Duodenal mucosa (tissue), 2 donors: ENCODE data around the gene MAPT.
A peak's percentile ranks its signal among the peaks of the same experiment; 100 is the strongest.

Experiments used
- H3K27ac ChIP-seq: one replicate; pipeline ENCODE4 v1.7.0; 2013; ENCODE audit warnings: low read depth, low read length
- H3K27me3 ChIP-seq, 2 donors: one replicate each; pipeline ENCODE4 v1.7.0; 2013; ENCODE audit warnings: low read length in 2 of 2, control low read depth in 1 of 2; ENCODE audit not compliant: insufficient read depth in 2 of 2, control insufficient read depth in 1 of 2
- H3K36me3 ChIP-seq, 2 donors: one replicate each; pipeline ENCODE4 v1.7.0; 2013; ENCODE audit warnings: low read length in 2 of 2, control low read depth in 1 of 2; ENCODE audit not compliant: insufficient read depth in 2 of 2, control insufficient read depth in 1 of 2
- H3K4me1 ChIP-seq, 2 donors: one replicate each; pipeline ENCODE4 v1.7.0; 2013; ENCODE audit warnings: low read length in 2 of 2, control low read depth in 1 of 2; ENCODE audit not compliant: insufficient read depth in 2 of 2, control insufficient read depth in 1 of 2
- H3K4me3 ChIP-seq, 2 donors: one replicate each; pipeline ENCODE4 v1.7.0; 2013; ENCODE audit warnings: low read length in 2 of 2, low read depth in 1 of 2
- H3K9ac ChIP-seq, 2 donors: one replicate each; pipeline ENCODE4 v1.7.0; 2013; ENCODE audit warnings: low read length in 2 of 2, low read depth in 1 of 2
- H3K9me3 ChIP-seq, 2 donors: one replicate each; pipeline ENCODE4 v1.7.0; 2013; ENCODE audit warnings: low read length in 2 of 2, control low read depth in 1 of 2; ENCODE audit not compliant: control insufficient read depth in 1 of 2

MAPT gene

DNA sequence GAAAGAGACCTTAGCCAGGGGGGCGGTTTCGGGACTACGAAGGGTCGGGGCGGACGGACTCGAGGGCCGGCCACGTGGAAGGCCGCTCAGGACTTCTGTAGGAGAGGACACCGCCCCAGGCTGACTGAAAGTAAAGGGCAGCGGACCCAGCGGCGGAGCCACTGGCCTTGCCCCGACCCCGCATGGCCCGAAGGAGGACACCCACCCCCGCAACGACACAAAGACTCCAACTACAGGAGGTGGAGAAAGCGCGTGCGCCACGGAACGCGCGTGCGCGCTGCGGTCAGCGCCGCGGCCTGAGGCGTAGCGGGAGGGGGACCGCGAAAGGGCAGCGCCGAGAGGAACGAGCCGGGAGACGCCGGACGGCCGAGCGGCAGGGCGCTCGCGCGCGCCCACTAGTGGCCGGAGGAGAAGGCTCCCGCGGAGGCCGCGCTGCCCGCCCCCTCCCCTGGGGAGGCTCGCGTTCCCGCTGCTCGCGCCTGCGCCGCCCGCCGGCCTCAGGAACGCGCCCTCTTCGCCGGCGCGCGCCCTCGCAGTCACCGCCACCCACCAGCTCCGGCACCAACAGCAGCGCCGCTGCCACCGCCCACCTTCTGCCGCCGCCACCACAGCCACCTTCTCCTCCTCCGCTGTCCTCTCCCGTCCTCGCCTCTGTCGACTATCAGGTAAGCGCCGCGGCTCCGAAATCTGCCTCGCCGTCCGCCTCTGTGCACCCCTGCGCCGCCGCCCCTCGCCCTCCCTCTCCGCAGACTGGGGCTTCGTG, at the start of gene MAPT:
Gene MAPT, plus strand, starts transcription at position 533 of the 763 bp plus-strand sequence. CDS start 67,784 bp downstream, outside the sequence.
- Histone ChIP-seq H3K27ac (no peak within 1 kb of the TSS), H3K9me3 (no peaks in the 10 kb centered on the region), H3K27me3 (peaks cover 37 to 47% of the 10 kb centered on the region in 2 donors), H3K4me3 (peak within 1 kb of the TSS; percentile 72 to 79), H3K36me3 (no peaks in the 10 kb centered on the region), H3K9ac (peak within 1 kb of the TSS; percentile 59 to 64), H3K4me1 (peaks cover 0 to 17% of the 10 kb centered on the region in 2 donors)

DNA sequence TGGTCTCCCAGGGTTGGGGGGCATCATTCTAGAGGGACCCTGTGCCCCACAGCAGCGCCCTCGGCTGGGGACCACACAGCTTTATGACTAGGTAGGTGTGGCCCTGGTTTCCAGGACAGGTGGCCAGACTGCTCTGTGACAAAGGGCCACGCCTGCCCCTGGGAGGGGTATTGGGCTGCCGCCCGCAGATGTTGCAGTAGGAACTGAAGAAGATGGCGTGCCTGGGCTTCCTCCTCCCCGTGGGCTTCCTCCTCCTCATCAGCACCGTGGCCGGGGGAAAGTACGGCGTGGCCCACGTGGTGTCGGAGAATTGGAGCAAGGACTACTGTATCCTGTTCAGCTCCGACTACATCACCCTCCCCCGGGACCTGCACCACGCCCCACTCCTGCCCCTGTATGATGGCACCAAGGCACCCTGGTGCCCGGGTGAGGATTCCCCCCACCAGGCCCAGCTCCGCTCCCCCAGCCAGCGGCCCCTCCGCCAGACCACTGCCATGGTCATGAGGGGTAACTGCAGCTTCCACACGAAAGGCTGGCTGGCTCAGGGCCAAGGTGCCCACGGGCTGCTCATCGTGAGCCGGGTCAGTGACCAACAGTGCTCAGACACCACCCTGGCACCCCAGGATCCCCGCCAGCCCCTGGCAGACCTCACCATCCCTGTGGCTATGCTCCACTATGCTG, 49.5 kb upstream of the MAPT start, which contains the start of gene SPPL2C:
Gene SPPL2C, plus strand, starts transcription at position 187 of the 681 bp plus-strand sequence. Its CDS starts 26 bp downstream, at position 213.
- Histone ChIP-seq H3K9me3 (no peaks in the 10 kb centered on the region), H3K9ac (no peak within 1 kb of the TSS), H3K36me3 (no peaks in the 10 kb centered on the region), H3K27ac (no peak within 1 kb of the TSS), H3K27me3 (no peaks in the 10 kb centered on the region), H3K4me3 (no peak within 1 kb of the TSS), H3K4me1 (no peaks in the 10 kb centered on the region)

DNA sequence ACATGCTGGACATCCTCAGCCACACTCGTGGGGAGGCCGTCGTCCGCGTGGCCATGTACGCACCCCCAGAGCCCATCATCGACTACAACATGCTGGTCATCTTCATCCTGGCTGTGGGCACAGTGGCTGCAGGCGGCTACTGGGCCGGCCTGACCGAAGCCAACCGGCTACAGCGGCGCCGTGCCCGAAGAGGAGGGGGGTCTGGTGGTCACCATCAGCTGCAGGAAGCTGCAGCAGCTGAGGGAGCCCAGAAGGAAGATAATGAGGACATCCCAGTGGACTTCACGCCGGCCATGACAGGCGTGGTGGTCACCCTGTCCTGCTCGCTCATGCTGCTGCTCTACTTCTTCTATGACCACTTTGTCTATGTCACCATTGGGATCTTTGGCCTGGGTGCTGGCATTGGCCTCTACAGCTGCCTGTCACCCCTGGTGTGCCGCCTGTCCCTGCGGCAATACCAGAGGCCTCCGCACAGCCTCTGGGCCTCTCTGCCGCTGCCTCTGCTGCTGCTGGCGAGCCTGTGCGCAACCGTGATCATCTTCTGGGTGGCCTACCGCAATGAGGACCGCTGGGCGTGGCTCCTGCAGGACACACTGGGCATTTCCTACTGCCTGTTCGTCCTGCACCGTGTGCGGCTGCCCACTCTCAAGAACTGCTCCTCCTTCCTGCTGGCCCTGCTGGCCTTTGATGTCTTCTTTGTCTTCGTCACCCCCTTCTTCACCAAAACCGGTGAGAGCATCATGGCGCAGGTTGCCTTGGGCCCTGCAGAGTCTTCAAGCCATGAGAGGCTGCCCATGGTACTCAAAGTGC, 48.8 kb upstream of the MAPT start:
- H3K27ac ChIP-seq: no peak overlapping the region
- no peak overlapping the region for H3K9ac ChIP-seq
- no peaks in the 10 kb centered on the region for H3K27me3 ChIP-seq
- no peaks in the 10 kb centered on the region for H3K4me1 ChIP-seq
- H3K4me3 ChIP-seq: no peak overlapping the region
- no peaks in the 10 kb centered on the region for H3K9me3 ChIP-seq
- H3K36me3 ChIP-seq: no peaks in the 10 kb centered on the region

DNA sequence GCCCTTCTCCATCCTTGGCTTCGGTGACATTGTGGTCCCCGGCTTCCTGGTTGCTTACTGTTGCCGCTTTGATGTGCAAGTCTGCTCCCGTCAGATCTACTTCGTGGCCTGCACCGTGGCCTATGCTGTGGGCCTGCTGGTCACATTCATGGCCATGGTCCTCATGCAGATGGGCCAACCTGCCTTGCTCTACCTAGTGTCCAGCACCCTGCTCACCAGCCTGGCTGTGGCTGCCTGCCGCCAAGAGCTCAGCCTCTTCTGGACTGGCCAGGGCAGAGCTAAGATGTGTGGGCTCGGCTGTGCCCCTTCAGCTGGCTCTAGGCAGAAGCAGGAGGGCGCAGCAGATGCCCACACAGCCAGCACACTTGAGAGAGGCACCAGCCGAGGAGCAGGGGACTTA, 48.1 kb upstream of the MAPT start:
- no peaks in the 10 kb centered on the region for H3K4me1 ChIP-seq
- no peaks in the 10 kb centered on the region for H3K36me3 ChIP-seq
- no peaks in the 10 kb centered on the region for H3K9me3 ChIP-seq
- H3K27me3 ChIP-seq: no peaks in the 10 kb centered on the region
- no peak overlapping the region for H3K4me3 ChIP-seq
- H3K27ac ChIP-seq: no peak overlapping the region
- H3K9ac ChIP-seq: no peak overlapping the region

DNA sequence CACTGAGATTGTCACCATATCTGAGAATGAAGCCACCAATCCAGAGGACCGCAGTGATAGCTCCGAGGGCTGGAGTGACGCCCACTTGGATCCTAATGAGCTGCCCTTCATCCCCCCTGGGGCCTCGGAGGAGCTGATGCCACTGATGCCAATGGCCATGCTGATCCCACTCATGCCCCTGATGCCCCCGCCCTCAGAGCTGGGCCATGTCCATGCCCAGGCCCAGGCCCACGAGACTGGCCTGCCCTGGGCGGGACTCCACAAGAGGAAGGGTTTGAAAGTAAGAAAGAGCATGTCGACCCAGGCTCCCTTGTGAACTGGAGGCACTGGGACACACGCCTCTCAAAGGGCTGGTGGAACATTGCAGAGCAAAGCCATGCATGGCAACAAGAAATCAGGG, 47.7 kb upstream of the MAPT start:
- Histone ChIP-seq H3K27me3 (peaks cover 0 to 1% of the 10 kb centered on the region in 2 donors), H3K36me3 (no peaks in the 10 kb centered on the region), H3K27ac (no peak overlapping the region), H3K4me3 (no peak overlapping the region), H3K4me1 (no peaks in the 10 kb centered on the region), H3K9me3 (no peaks in the 10 kb centered on the region), H3K9ac (no peak overlapping the region)

DNA sequence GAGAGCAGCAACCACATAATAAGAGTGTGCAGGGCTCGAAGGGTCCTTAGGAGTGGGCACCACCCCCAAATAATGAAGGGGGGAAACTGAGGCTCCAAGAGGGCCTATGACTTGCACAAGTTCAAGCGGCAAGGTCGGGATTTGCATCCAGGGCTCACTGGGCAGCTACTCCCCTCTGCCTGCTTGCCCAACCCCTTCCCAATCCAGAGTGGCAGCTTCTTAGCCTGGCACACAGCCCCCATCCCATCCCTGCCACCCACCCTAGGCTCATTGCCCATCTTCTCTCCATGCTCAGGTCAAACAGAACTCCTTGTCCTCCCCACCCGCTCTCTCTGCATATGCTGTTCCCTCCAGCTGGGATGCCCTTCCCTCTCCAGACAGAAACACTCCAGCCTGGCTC, 47.3 kb upstream of the MAPT start:
- H3K9me3 ChIP-seq: no peaks in the 10 kb centered on the region
- no peak overlapping the region for H3K9ac ChIP-seq
- H3K27ac ChIP-seq: no peak overlapping the region
- no peak overlapping the region for H3K4me3 ChIP-seq
- no peaks in the 10 kb centered on the region for H3K4me1 ChIP-seq
- peaks cover 0 to 4% of the 10 kb centered on the region in 2 donors for H3K27me3 ChIP-seq
- H3K36me3 ChIP-seq: no peaks in the 10 kb centered on the region

DNA sequence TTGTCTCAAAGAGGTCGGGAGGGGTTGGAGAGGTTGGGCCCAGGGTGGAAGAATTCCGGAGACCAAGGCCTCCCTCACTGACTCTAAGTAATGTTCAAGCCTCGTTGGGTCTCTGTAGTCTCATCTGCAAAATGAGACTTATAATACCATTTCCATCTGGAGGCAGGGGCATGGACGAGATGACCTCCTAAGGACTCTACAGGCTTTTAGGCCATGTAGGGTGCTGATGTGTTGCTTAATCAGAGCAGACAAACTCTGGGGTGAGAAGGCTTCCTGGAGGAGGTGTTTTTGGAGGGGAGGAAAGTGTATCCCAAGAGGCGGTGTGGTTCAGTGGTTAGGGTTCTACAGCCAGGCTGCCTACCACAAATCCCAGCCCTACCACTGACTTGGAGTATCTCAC, 46.6 kb upstream of the MAPT start:
- no peaks in the 10 kb centered on the region for H3K4me1 ChIP-seq
- no peak overlapping the region for H3K4me3 ChIP-seq
- peaks cover 0 to 10% of the 10 kb centered on the region in 2 donors for H3K27me3 ChIP-seq
- no peaks in the 10 kb centered on the region for H3K36me3 ChIP-seq
- no peak overlapping the region for H3K27ac ChIP-seq
- H3K9me3 ChIP-seq: no peaks in the 10 kb centered on the region
- H3K9ac ChIP-seq: no peak overlapping the region

DNA sequence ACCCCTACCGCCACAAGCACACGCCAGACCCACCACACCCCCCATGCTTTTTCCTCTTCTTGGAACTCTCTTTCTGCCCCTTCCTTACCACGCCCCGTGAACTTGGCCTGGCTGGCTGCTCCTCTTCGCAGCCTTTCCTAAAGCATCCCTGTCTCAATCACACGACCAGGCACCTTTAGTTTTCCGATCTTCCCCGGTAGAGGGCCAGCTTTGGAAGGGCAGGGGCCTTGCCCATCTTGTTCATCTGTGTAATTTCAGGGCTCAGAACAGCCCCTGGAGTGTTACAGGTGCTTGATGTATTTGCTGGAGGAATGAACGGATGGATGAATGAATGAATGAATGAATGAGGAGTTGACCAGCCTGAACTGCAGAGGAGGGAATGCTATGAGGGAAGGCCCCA, 45.9 kb upstream of the MAPT start:
- no peak overlapping the region for H3K27ac ChIP-seq
- H3K27me3 ChIP-seq: peaks cover 0 to 10% of the 10 kb centered on the region in 2 donors
- no peak overlapping the region for H3K4me3 ChIP-seq
- no peak overlapping the region for H3K9ac ChIP-seq
- H3K36me3 ChIP-seq: no peaks in the 10 kb centered on the region
- H3K9me3 ChIP-seq: no peaks in the 10 kb centered on the region
- no peaks in the 10 kb centered on the region for H3K4me1 ChIP-seq

DNA sequence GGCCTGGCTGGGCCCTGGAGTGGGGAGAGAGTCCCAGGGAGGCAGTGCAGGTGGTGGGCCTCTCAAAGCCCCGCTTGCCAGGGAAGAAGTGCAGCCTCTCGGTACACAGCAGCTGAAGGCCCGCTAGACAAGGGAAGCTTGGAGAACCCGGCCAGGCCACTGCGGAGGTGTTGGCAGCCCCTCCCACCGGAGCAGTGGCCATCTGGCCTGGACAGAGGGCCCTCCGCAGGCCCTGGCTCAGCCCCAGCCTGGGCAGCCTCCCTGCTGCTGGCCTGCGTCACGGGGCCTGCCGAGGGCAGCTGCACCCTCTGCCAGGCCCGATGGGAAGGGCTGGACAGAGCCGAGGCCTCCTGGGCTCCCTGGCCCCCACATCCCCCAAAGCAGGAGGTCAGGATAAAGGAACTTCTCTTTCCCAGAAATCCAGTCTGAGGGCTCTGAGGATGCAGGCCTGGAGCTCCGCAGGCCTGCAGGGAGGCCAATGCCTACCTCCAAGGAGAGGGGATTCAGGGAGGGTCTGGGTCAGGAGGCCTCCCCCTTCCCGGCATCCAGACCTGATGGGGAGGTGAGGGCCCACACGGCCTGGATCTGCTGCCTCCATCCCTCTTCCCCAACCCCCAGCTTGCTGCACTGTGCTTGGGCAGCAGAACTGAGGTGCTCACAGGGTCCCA, 45.4 kb upstream of the MAPT start:
- H3K9ac ChIP-seq: no peak overlapping the region

More for the DNA sequence above, 45.4 kb upstream of the MAPT start:
- peaks cover 0 to 13% of the 10 kb centered on the region in 2 donors for H3K27me3 ChIP-seq
- no peak overlapping the region for H3K4me3 ChIP-seq
- H3K4me1 ChIP-seq: no peaks in the 10 kb centered on the region
- no peaks in the 10 kb centered on the region for H3K9me3 ChIP-seq
- no peaks in the 10 kb centered on the region for H3K36me3 ChIP-seq
- H3K27ac ChIP-seq: no peak overlapping the region
